Measurements from ENCODE around the gene ZNF304.
"Not testable (repeated sequence)": the region's sequence is repeated elsewhere in the genome, so short reads cannot be mapped to it uniquely, and the experiment has no call there.

ZNF304 gene

DNA sequence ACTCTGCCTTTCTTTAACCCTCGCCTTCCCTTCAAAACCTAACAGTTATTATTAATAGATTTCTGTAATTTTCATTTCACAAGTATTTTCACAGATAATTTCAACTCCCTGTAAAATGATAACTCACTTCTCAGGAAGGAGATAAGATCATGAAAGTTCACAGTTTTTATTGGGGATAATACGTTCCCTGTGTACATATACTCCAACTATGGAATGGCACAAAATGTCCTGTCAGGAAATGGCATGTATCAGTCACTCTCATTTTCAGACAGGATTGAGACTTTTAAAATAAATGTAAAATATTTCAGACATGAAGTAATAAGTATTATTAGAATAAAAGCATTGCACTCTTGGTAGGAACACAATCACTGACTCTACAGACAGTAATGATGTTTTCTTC lies 11.3 kb downstream of the ZNF304 start:
- DNase-seq (ENCODE audit: low spot score), result no peak

DNA sequence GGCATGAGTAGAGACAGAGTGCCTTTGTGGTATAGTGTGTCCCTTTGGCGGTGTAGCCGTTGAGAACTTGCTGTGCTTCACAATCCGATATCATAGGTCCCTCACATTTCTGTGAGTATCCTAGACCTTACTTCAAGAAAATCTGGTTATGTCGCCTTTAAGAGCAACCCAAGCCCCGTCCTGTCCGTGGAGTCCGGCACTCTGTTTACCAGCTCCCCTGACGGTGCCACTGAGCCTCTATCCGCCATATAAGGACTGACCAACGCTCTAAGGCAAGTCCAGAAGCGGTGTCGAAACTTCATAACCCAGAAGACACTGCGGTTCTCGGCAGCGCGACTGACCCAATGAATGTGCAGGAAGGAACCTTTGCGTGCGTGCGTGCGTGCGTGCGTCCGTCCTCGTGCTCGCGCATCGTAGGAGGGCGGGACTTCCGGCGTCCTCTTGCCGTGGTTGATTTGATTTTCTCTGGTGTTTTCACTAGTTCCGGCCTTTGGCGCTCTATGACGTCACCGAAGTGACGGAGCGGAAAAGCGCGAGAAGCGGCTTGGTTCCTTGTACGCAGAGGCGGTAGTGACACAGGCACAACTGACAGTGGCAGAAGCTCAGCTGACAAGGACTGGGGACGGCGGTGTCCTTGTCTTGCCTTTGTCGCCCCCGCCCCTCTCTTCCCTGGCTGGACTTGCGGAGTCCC lies 12.1 kb downstream of the ZNF304 start, which contains the start of the genes TRAPPC2B and ZNF547:
Gene TRAPPC2B (plus strand): TSS at position 555 of the 691 bp plus-strand sequence. CDS start 1,283 bp downstream, outside the sequence.
Gene ZNF547 (plus strand): TSS at position 555 of the 691 bp plus-strand sequence. CDS start 5,005 bp downstream, outside the sequence.
- peak; percentile 86 for DNase-seq (ENCODE audit: low spot score)

DNA sequence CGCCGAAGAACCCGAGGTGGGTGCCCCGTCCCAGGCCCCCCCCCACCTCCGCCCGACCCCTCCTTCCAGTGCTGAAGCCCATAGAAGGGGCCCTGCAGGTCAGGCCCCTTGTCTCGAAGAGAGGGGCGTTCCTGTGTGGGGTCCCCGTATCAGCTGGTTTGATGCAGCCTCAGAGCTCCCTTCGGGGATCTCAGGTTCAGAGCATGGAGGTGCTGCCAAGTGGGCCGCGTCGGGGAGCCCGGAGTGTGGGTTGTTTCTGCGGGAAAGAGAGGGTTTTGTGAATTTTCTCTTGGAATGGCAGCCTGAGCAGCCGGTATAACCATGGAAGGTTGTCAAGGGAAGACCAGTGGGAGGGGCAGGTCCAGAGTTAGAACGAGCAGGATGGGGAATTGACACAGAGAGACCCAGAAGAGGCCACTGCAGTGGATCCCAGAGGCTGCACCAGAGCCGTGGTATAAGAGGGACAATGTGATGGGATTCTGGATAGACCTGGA lies 12.7 kb downstream of the ZNF304 start:
- DNase-seq (ENCODE audit: low spot score), result no peak

DNA sequence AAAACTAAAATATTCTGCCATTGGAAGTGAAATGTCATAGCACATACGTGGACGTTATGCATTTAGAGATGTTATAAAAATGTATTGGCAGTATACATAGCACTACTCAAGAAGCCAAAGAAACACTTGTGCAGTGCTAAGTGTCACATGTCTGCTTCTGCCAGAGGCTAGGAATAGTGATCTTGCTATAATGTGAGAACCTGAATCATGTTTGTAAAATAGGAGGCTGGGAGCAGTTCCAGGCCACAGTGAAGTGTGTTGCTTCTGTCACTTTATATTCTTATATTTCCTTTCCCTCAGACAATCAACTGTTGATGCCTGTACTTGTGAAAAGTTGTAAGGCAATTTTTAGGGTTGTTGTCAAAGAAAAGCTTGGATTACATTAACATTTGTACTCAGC lies 15.7 kb downstream of the ZNF304 start:
- no peak for DNase-seq (ENCODE audit: low spot score)

DNA sequence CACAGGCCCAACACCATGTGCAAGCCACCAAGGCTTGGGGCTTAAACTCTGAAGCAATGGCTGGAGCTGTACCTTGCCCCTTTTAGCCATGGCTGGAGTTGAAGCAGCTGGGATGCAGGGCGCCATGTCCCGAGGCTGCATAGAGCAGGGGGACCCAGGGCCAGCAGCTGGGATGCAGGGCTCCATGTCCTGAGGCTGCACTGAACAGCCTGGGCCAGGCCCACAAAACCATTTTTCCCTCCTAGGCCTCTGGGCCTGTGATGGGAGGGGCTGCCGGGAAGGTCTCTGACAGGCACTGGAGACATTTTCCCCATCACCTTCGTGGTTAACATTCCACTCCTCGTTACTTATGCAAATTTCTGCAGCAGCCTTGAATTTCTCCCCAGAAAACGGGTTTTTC lies 23.1 kb downstream of the ZNF304 start:
- no peak for DNase-seq (ENCODE audit: low spot score)

DNA sequence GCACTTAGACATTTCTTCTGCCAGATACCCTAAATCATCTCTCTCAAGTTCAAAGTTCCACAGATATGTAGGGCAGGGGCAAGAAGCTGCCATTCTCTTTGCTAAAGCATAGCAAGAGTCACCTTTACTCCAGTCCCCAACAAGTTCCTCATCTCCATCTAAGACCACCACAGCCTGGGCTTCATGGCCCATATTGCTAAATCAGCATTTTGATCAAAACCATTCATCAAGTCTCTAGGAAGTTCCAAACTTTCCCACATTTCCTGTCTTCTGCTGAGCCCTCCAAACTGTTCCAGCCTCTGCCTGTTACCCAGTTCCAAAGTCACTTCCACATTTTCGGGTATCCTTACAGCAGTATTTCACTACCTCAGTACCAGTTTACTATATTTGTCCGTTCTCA lies 23.6 kb downstream of the ZNF304 start:
- not testable (repeated sequence) for DNase-seq (ENCODE audit: low spot score)

DNA sequence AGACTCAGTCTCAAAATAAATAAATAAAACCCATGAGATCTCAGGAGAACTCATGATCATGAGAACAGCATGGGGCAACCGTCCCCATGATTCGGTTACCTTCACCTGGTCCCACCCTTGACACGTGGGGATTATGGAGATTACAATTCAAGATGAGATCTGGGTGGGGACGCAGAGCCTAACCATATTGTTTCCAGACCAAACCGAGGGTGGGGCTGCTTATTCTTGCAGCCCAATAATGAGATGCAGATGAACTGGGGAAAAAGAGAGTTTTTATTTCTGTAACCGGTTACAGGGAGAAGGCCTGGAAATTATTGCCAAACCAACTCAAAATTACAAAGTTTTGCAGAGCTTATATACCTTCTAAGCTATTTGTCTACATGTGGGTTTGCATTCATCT lies 25.1 kb downstream of the ZNF304 start:
- no peak for DNase-seq (ENCODE audit: low spot score)

DNA sequence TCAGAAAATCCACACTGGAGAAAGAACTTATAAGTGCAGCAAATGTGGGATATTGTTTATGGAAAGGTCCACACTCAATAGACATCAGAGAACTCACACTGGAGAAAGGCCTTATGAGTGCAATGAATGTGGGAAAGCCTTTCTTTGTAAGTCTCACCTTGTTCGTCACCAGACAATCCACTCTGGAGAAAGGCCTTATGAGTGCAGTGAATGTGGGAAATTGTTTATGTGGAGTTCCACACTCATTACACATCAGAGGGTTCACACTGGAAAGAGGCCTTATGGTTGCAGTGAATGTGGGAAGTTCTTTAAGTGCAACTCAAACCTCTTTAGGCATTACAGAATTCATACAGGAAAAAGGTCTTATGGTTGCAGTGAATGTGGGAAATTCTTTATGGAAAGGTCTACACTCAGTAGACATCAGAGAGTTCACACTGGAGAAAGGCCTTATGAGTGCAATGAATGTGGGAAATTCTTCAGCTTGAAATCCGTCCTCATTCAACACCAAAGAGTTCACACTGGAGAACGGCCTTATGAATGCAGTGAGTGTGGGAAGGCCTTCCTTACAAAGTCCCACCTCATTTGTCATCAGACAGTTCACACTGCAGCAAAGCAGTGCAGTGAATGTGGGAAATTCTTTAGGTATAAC lies 26.6 kb downstream of the ZNF304 start:
- DNase-seq (ENCODE audit: low spot score), result no peak

DNA sequence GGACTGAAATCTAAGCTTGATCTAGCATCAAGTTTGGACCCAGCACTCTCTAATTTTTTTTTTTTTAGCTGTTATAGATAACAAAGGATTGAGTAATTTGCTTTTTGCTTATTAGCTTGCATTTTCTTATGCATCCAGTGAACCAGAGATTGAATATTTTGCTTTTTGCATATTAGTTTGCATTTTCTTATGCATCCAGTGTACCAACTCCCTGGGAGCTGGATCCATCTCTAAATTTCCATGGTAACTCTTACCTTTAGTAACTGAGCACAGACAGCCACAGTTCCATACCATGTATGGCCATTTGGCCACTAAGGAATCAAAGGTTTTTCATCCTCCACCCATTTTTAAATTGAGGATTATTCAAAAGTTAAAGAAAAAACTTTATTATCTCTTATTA lies 29.9 kb downstream of the ZNF304 start:
- DNase-seq (ENCODE audit: low spot score), result no peak

DNA sequence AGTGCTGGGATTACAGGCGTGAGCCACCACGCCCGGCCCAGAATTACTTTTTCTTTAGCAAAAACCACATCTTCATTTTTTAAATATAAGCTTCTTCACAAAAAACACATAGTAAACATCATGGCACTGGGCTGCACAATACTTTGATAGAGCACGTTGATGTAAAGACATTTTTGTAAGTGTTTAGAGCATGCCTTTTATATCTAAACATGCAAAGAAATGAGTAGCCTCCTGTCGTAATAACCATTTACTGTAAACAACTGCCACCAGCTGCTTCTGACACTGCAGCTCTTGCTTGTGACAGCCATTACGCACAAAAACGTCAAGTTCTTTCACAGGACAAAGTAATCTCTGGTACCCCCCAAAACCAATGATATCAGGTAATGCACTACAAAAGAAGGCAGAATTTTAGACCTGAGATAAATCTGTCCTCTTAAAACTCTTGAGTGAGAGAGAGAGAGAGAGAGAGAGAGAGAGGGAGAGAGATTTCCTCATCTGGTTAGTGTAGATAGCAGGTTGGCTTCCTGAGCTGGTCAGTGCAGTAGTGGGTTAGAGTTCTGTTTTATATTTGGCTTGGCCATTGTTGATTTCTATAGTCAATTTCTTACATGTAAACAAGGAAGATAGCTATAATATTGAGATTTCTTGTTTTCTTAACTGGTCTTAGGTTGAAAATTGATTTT lies 31.9 kb downstream of the ZNF304 start:
- DNase-seq (ENCODE audit: low spot score), result no peak

DNA sequence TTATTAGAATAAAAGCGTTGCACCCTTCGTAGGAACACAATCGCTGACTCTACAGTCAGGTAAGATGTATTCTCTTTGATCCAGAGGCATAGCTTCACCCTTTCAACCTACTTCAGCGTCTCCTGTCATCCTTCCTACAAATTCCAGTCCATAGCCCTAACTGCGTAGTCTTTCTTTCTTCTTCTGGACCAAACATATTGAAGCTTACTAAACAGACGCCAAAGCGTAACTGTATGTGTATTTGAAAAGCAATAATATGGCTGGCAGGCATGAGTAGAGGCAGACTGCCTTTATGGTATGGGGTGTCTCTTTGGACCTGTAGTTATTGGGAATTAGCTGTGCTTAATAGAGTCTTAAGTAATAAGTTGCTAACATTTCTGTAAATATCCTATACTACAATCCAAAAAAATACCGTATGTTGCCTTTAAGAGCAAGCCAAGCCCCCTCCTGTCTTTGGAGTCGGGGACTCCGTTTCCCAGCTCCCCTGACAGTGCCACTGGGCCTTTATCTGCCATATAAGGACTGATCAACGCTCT lies 38.2 kb downstream of the ZNF304 start:
- no peak for DNase-seq (ENCODE audit: low spot score)

DNA sequence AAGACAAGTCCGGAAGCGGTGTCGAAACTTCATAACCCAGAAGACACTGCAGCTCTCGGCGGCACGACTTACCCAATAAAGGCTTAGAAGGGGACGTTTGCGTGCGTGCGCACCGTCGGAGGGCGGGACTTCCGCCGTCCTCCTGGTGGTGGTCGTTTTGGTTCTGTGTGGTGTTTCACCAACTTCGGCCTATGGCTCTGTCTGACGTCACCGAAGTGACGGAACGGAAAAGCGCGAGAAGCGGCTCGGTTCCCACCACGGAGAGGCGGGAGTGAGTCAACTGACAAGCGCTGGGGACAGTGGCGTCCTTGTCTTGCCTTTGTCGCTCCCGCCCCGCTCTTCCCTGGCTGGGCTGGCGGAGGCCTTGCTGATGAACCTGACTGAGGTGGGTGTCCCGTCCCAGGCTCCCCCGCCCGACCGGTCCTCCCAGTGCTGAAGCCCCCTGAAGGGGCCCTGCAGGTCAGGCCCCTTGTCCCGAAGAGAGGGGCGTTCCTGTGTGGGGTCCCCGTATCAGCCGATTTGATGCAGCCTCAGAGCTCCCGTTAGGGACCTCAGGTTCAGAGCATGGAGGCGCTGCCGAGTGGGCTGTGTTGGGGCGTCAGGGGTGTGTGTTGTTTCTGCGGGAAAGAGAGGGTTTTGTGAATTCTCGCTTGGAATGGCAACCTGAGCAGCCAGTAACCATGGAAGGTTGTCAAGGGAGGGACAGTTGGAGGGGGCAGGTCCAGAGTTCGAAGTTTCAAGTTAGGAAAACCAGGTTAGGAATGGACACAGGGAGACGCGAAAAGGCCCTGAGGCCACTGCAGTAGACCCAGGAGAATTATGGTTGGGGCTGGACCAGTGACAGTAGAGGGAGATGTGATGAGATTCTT lies 38.9 kb downstream of the ZNF304 start, which contains the start of gene ZNF548:
Gene ZNF548 (plus strand): TSS at position 125 of the 869 bp plus-strand sequence. CDS start 246 bp downstream, at position 371.
- DNase-seq (ENCODE audit: low spot score), result peak; percentile 81

DNA sequence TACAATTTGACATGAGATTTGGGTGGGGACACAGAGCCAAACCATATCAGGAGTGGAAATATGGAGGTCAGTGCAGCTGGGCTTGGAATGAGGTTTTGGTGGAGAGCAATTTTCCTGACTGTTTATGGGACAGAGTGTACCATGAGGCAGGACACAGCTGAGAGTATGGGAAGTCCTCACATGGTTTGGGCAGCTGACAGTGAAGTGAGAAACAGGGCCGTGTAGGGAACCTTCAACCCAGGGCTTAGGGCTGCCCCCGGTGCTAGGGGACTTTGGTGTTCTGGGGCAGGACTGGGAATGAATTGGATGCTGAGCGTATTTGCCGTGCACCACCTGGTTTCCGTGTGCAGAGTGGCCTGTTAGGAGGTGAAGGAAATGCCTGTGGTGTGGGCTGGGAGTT lies 44.6 kb downstream of the ZNF304 start:
- no peak for DNase-seq (ENCODE audit: low spot score)

DNA sequence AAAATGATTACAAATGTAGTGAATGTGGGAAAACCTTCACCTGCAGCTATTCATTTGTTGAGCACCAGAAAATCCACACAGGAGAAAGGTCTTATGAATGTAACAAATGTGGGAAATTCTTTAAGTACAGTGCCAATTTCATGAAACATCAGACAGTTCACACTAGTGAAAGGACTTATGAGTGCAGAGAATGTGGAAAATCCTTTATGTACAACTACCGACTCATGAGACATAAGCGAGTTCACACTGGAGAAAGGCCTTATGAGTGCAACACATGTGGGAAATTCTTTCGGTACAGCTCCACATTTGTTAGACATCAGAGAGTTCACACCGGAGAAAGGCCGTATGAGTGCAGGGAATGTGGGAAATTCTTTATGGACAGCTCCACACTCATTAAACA lies 47.8 kb downstream of the ZNF304 start:
- DNase-seq (ENCODE audit: low spot score), result no peak

DNA sequence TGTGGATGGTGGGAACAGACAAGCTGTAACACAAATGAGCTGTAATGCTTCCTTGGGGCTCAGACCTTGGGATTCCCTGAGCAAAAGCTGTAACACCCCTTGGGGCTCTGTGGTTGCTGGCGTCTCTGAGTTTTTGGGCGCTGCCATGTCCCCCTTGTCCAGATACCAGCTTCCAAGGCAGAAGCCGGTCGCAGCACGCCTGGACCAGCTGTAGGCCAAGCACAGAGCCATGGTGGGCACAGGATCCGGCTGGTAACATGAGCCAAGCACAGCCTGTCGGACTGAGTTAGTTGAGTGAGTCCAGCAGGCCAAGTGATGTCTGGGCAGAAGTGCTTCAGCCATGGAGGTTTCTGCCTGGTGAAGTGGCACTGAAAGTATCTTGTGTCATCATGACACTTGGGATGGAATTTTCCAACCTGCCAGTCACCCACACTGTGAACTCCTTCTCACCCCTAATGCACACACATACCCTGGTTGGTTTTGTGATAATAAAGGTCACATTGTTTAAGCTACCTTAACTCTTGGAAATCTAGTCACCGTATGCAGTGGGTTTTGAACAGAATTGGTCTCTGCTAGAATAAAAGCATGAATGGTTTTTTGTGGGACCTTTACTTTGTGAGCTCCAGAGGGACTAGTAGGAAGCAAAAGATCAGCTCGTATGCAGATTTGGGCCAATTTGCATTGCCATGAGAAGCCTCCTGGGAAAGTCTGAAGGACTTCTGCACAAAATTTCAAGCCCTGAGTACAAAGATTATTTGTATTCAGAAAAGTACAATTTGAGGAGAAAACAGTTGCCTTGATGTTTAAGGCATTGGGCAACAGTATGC lies 52.9 kb downstream of the ZNF304 start:
- no peak for DNase-seq (ENCODE audit: low spot score)

DNA sequence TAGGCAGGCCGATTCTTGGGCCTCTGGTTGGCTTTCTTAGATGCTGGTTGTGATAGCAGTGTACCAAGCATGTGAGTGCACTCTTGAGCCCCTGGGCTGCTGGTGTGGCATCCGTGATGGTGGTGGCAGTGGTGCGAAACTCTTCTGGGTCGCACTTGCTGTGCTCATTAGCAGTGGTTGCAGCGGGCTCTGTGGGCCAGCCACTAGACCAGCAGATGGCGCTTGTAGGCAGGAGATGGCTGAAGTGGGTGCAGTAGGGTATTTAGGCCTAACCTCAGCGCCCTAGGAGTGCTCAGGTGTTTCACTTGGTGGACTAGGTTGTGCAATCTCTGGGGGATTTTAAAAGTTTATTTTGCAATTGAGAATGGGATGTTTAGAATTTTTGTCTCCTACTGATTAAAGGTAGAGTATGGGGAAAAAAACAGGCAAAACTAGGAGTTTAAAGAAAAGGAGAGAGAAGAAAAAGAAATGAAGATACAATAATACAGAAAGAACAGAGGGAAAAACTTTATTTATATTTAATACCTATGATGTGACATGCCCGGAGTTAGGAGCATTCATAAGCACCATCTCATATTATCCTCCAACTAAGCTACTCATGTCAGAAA lies 55.5 kb downstream of the ZNF304 start:
- peak; percentile 51 for DNase-seq (ENCODE audit: low spot score)

All from HuH-7.5 (cell line).